ENCODE measurements around the gene FRK. TPM values are rescaled to one million over a fixed set of nuclear protein-coding genes. Genes with fewer than 3 reads are reported as not detected.

FRK gene
- total and polyA plus RNA-seq, 2 experiments from 2014 or later, result 2.7 to 16.9 TPM

- no peak for DNase-seq (ENCODE audit: low spot score)
- H3K27ac ChIP-seq, result no peak overlapping the region
- no peak overlapping the region for H2AFZ ChIP-seq
- H3K27me3 ChIP-seq, result no peaks in the 10 kb centered on the region
- no peaks in the 10 kb centered on the region for H4K20me1 ChIP-seq (ENCODE audit: insufficient read depth, poor library complexity, severe bottlenecking)
- H3K79me2 ChIP-seq, result no peaks in the 10 kb centered on the region
- H3K9me2 ChIP-seq (replicated peaks; ENCODE audit: insufficient read depth), result no peaks in the 10 kb centered on the region
- no peak for TF ChIP-seq EZH2phosphoT487 (IDR thresholded peaks at IDR 0.05; ENCODE audit: low read depth, severe bottlenecking, unreplicated experiment)
- no peak for TF ChIP-seq CTCF (IDR thresholded peaks at IDR 0.05; ENCODE audit: poor library complexity)
- TF ChIP-seq EZH2 (IDR thresholded peaks at IDR 0.05; ENCODE audit: borderline replicate concordance), result no peak
- H3K9me3 ChIP-seq (ENCODE audit: low read depth), result no peaks in the 10 kb centered on the region
- H3K4me1 ChIP-seq (ENCODE audit: insufficient read depth), result peaks cover 3% of the 10 kb centered on the region
- no peak overlapping the region for H3K4me3 ChIP-seq
- H3K36me3 ChIP-seq (replicated peaks; ENCODE audit: insufficient read depth, low read depth), result no peaks in the 10 kb centered on the region
- H3K4me2 ChIP-seq, result no peak overlapping the region
These were observed 28.3 kb upstream of the FRK start for GRCh38 chr6:116088946-116089345.

- no peak overlapping the region for H3K4me2 ChIP-seq
- H3K4me3 ChIP-seq, result no peak overlapping the region
- no peaks in the 10 kb centered on the region for H4K20me1 ChIP-seq (ENCODE audit: insufficient read depth, poor library complexity, severe bottlenecking)
- H3K36me3 ChIP-seq (replicated peaks; ENCODE audit: insufficient read depth, low read depth), result no peaks in the 10 kb centered on the region
- H3K4me1 ChIP-seq (ENCODE audit: insufficient read depth), result peaks cover 3% of the 10 kb centered on the region
- no peak overlapping the region for H2AFZ ChIP-seq
- H3K9me3 ChIP-seq (ENCODE audit: low read depth), result no peaks in the 10 kb centered on the region
- DNase-seq (ENCODE audit: low spot score), result peak; percentile 22
- WGBS (ENCODE audit: low lambda C conversion rate, missing lambda C conversion rate), result 57% methylated on average over 4 of the region's 4 CpGs
- no peak overlapping the region for H3K27ac ChIP-seq
- no peak for TF ChIP-seq EZH2 (IDR thresholded peaks at IDR 0.05; ENCODE audit: borderline replicate concordance)
- TF ChIP-seq CTCF (IDR thresholded peaks at IDR 0.05; ENCODE audit: poor library complexity), result no peak
- TF ChIP-seq EZH2phosphoT487 (IDR thresholded peaks at IDR 0.05; ENCODE audit: low read depth, severe bottlenecking, unreplicated experiment), result no peak
- no peaks in the 10 kb centered on the region for H3K27me3 ChIP-seq
- H3K9me2 ChIP-seq (replicated peaks; ENCODE audit: insufficient read depth), result no peaks in the 10 kb centered on the region
- no peaks in the 10 kb centered on the region for H3K79me2 ChIP-seq
These were observed 26.8 kb upstream of the FRK start for GRCh38 chr6:116087437-116088027.

DNA sequence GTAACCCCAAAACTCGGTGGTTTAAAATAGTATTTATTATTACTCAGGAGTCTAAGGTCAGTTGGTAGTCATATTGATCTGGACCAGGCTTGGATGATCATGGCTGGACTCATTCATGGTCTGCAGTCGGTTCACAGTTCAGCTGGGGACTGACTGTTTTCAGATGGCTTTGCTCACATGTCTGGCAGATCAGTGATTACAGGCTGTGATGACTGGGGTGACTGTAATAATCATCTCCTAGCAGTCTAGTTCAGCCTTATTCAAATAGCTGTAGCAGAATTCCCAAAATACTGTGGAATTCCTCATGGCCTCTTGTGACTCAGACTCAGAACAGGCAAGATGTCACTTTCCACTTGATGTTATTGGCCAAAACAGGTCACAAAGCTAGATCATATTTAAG lies 23.6 kb upstream of the FRK start:
- no peaks in the 10 kb centered on the region for H3K36me3 ChIP-seq (replicated peaks; ENCODE audit: insufficient read depth, low read depth)
- H3K79me2 ChIP-seq, result no peaks in the 10 kb centered on the region
- no peaks in the 10 kb centered on the region for H3K9me3 ChIP-seq (ENCODE audit: low read depth)
- no peak for DNase-seq (ENCODE audit: low spot score)
- no peak overlapping the region for H3K27ac ChIP-seq
- no peaks in the 10 kb centered on the region for H3K9me2 ChIP-seq (replicated peaks; ENCODE audit: insufficient read depth)
- peaks cover 3% of the 10 kb centered on the region for H3K4me1 ChIP-seq (ENCODE audit: insufficient read depth)
- no peaks in the 10 kb centered on the region for H3K27me3 ChIP-seq
- no peak overlapping the region for H3K4me2 ChIP-seq
- 81% methylated on average over 2 of the region's 2 CpGs for WGBS (ENCODE audit: low lambda C conversion rate, missing lambda C conversion rate)
- no peak for TF ChIP-seq EZH2 (IDR thresholded peaks at IDR 0.05; ENCODE audit: borderline replicate concordance)
- TF ChIP-seq CTCF (IDR thresholded peaks at IDR 0.05; ENCODE audit: poor library complexity), result no peak
- no peak for TF ChIP-seq EZH2phosphoT487 (IDR thresholded peaks at IDR 0.05; ENCODE audit: low read depth, severe bottlenecking, unreplicated experiment)
- no peak overlapping the region for H3K4me3 ChIP-seq
- H2AFZ ChIP-seq, result no peak overlapping the region
- no peaks in the 10 kb centered on the region for H4K20me1 ChIP-seq (ENCODE audit: insufficient read depth, poor library complexity, severe bottlenecking)

DNA sequence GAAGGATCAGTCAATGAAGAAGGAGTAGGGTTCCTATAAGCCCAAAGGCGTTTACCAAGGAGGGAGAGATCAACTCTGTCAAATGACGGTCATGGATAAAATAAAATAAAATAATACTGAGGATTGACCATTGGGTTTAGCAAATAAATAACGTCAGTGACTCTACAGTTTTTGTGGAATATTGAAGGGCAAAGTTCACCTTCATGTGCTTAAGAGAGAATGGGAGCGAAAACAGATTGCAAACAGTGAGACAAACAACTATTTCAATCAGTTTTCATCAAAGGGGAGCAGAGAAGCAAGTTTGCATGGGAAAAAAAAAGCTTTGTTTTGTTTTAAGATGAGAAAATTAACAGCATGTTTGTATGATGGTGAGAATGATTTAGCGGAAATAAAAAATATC lies 22.4 kb upstream of the FRK start:
- Histone ChIP-seq H3K27ac (no peak overlapping the region), H3K9me2 (replicated peaks; ENCODE audit: insufficient read depth) (no peaks in the 10 kb centered on the region), H3K4me2 (no peak overlapping the region), H3K79me2 (no peaks in the 10 kb centered on the region), H3K4me3 (no peak overlapping the region), H3K27me3 (no peaks in the 10 kb centered on the region), H3K4me1 (ENCODE audit: insufficient read depth) (peaks cover 3% of the 10 kb centered on the region), H3K36me3 (replicated peaks; ENCODE audit: insufficient read depth, low read depth) (no peaks in the 10 kb centered on the region), H2AFZ (no peak overlapping the region), H3K9me3 (ENCODE audit: low read depth) (no peaks in the 10 kb centered on the region), H4K20me1 (ENCODE audit: insufficient read depth, poor library complexity, severe bottlenecking) (no peaks in the 10 kb centered on the region)
- DNase-seq (ENCODE audit: low spot score), result no peak
- WGBS (ENCODE audit: low lambda C conversion rate, missing lambda C conversion rate), result 85% methylated on average over 5 of the region's 5 CpGs
- TF ChIP-seq CTCF (IDR thresholded peaks at IDR 0.05; ENCODE audit: poor library complexity), result no peak
- no peak for TF ChIP-seq EZH2 (IDR thresholded peaks at IDR 0.05; ENCODE audit: borderline replicate concordance)
- TF ChIP-seq EZH2phosphoT487 (IDR thresholded peaks at IDR 0.05; ENCODE audit: low read depth, severe bottlenecking, unreplicated experiment), result no peak
